Airway epithelial cell (primary cell): Measurements from ENCODE around the gene SYT11. TPM values are rescaled to one million over a fixed set of nuclear protein-coding genes. Genes with fewer than 3 reads are reported as not detected.

Source experiments
- total RNA-seq: library from RNA; depleted of rRNA; stranded (reverse); fragments of >200 nt; gene quantifications from 2 replicates; pipeline ENCODE4 v1.2.3, GENCODE V29; 2015

SYT11 gene
- total RNA-seq: 1.3 TPM in 2 replicates

DNA sequence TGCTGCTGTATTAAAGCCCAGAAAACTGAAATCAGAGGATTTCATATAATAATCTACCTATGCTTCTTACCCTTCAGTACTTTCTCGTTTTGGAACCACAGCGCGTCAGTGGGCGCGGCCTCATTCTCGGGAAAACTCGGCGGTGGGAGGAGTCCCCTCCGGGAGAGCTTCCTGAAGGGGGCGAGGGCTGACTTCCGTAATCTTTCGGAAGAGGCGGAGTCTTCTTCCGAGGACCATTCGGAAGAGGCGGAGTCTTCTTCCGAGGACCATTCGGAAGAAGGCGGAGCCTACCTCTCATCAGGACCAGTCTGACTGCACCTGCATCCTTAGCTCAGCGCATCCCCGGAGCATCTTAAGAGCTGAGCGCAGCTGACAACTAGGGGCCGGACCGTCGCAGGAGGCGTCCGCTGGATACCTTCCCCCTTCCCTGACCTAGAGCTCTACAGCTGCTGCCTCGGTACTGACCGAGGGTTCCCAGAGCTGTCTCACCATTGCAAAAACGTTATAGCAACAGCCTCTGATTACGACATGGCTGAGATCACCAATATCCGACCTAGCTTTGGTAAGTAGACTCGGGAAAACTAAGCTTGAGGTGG is at the start of gene SYT11:
TSS of gene SYT11 (plus strand) at position 334 of the 596 bp plus-strand sequence. CDS start at position 529, 195 bp downstream.

DNA sequence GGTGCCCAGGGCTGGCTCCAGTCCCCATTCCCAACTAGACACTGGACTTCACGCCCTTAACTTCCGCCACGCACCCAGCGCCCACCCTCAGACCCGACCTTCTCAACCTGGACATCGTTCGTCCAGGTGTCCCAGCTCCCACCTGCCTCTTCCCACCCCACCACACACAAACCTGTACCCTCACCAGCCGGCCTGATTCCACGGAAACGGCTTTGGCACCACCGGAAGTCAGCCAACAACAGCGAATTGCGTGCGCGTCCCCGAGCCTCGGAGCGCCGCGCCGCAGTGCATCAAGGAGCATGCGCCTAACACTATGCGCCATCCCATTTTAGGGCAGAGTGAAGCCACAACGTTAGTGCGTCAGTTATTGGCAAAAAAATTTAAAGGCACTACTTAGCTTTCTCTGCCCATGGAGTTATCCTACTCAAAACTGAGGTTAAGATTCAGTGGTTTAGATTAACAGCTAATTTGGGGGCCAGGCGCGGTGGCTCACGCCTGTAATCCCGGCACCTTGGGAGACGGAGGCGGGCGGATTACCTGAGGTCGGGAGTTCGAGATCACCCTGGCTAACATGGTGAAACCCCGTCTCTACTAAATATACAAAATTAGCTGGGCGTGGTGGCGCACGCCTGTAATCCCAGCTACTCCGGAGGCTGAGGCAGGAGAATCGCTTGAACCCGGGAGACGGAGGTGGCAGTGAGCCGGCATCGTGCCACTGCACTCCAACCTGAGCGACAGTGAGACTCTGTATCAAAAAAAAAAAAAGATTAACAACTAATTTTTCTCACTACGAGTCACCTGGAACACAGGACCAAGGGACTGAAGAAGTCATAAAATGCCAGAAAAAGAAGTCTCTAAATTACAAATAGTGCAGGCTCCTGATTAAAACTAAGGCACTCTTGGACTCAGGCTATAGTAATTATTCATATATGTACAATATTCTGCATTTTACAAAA is 2.1 kb upstream of the SYT11 start, which contains the start of gene GON4L:
TSS of gene GON4L (minus strand) at position 240 of the 956 bp plus-strand sequence. CDS start 3,434 bp downstream, outside the sequence.

GRCh38 chr1:155911156-155912055 is 52.0 kb downstream of the SYT11 start, which contains the start of gene RIT1:
Gene RIT1, minus strand, starts transcription at chr1:155911349. Its CDS starts 588 bp downstream, at chr1:155910761.

GRCh38 chr1:155934097-155934935 is 74.9 kb downstream of the SYT11 start, which contains the start of gene KHDC4:
Gene KHDC4, minus strand, starts transcription at chr1:155934413. Its CDS starts 40 bp downstream, at chr1:155934373.

Other genes starting within 250 kb of the SYT11 start
- 6.1 and 16.2 TPM in 2 replicates for gene MSTO1, start 249.3 kb upstream of the SYT11 start, total RNA-seq
- gene YY1AP1, start 170.8 kb upstream of the SYT11 start, total RNA-seq: 36.4 and 39.1 TPM in 2 replicates
- gene DAP3, start 170.5 kb upstream of the SYT11 start, total RNA-seq: 72.8 and 124 TPM in 2 replicates
- 12.6 and 13.3 TPM in 2 replicates for gene GON4L, start 2.4 kb upstream of the SYT11 start, total RNA-seq
- gene RIT1, start 51.8 kb downstream of the SYT11 start, total RNA-seq: 30.2 and 32.4 TPM in 2 replicates
- gene KHDC4, start 74.8 kb downstream of the SYT11 start, total RNA-seq: 11.8 and 23.5 TPM in 2 replicates
- not detected in 2 replicates for gene RXFP4, start 82.1 kb downstream of the SYT11 start, total RNA-seq
- 43.3 and 44.3 TPM in 2 replicates for gene ARHGEF2, start 119.0 kb downstream of the SYT11 start, total RNA-seq
- 355 and 375 TPM in 2 replicates for gene SSR2, start 161.4 kb downstream of the SYT11 start, total RNA-seq
- gene UBQLN4, start 194.2 kb downstream of the SYT11 start, total RNA-seq: 21.4 and 25.2 TPM in 2 replicates
- 103 and 130 TPM in 2 replicates for gene LAMTOR2, start 195.2 kb downstream of the SYT11 start, total RNA-seq
- gene RAB25, start 201.6 kb downstream of the SYT11 start, total RNA-seq: 206 and 251 TPM in 2 replicates
- 3.3 and 7.6 TPM in 2 replicates for gene MEX3A, start 222.9 kb downstream of the SYT11 start, total RNA-seq